ENCODE results near the gene IGF1R.
A peak's percentile ranks its signal among the peaks of the same experiment; 100 is the strongest.
"Not testable (repeated sequence)": the region's sequence is repeated elsewhere in the genome, so short reads cannot be mapped to it uniquely, and the experiment has no call there.

The IGF1R gene

GRCh38 chr15:98647774-98648653 lies at the start of gene IGF1R:
IGF1R (plus strand) TSS chr15:98648539; CDS start chr15:98649582, 1,043 bp downstream.
- peak; percentile 60 for DNase-seq

DNA sequence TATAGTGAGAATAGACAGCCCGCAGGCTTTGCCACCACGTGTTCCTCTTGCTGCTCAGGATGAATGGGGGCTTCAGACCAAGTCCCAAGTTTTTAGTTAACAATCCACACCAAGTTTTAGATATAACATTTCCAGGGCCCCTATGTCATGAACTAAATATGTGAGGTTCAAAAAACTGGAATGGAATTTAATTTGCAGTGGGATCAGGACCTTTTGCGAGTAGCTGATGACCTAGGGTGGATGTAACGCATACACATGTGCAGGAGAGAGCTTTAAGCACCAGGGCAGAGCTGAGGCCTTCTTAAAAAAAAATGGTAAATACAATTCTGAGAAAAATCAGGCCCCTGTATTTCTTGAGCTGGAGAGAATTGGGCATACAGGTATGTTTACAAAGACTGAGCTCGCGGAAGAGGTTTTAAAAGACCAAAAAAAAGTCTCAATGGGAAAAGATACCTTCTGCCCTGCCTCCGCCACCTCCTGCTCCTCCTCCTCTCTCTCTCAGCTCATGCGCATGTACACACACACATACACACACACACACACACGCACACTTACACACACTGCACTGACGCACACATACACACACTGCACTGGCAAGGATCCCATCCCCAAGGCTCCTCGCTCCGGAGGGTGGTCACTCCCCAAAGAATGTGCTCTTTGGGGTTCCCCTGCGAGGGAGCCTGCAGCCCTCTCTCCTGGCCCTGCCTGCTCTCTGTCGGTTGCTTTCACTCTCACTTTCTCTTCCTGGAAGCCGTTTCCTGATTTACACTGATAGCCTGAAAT lies 48.2 kb upstream of the IGF1R start:
- DNase-seq, result no peak

- no peak for DNase-seq
These were observed 43.4 kb upstream of the IGF1R start for GRCh38 chr15:98604983-98605382.

DNA sequence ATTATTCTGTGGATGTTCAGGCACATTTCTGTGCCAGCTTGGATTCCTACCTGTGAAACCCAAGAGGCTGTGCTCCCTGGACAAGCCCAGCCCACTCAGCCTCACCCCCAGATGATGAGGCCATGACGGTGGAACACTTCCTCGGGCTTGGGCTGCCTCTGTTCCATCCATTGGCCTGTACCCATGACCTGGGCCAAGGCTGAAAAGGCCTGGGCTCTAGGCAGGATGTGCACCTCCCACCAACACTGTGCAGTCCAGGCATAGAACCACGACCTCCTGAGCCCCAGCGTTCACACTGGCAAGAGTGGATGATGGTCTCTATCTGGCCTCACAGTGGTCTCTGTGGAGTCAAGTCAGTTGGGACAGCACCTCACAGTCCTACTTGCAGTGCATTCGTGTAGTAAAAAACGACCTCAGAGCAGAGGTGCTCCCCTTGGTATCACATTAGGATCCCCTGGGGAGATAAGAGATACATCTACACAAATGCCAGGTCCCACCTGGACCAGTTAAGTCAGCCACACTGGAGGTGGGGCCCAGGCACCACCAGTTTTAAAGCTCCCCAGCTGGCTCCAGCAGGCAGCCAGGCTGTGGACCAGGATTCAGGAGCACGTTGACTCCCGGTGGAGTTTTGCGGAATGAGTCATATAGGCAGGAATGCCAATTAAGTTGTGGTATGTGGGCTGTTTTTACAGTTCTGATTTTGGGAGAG lies 39.0 kb upstream of the IGF1R start:
- DNase-seq, result no peak

DNA sequence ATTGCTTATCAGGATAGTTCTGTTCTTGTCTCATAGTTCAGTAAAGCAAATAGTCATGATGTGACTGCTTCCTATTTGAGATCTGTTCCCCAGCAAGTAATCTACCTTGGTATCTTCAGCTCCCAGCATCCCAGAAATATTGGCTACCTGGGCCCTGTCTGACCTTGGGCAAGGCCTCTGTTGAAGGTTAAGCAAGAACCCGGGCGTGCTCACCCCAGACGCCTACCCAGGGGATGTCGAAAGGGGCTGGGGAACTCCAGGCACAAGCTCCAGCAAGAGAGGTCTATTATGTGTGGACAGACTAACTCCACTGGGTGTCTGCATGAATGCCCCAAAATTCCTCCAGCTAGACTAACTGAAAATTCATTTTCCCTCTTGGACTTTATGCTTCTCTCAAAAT lies 37.3 kb upstream of the IGF1R start:
- DNase-seq, result no peak

- peak; percentile 6 for DNase-seq
These were observed 36.5 kb upstream of the IGF1R start for GRCh38 chr15:98611808-98612207.

DNA sequence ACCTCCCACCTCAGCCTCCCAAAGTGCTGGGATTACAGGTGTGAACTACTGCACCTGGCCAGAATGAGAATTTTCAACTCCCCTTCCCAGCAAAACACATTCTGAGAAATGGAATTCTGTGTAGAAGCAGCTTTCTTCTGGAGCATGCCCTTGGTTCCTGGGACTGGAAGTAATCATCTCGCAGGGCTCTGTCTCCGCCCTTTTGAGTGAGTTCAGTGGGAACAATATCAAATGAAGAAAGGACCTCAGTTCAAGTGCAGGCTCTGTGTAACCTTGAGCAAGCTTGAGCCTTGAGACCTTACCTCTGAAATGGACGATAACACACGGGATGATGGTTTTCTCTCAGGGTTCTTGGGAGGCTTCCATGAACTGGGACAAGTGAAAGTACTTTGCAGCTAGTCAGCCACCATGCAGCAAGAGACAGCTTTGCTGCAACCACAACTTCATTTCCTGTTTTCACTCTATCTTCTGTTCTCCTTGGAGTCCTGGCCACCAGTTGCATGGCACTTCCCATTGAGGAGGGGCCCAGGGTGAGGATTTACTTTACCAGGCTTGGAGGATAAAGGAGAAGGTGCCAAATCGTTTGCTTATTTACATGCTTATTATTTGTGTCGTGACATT lies 35.7 kb upstream of the IGF1R start:
- DNase-seq, result no peak

- DNase-seq, result no peak
These were observed 33.7 kb upstream of the IGF1R start for GRCh38 chr15:98614681-98615080.

GRCh38 chr15:98616397-98616796 lies 31.9 kb upstream of the IGF1R start:
- DNase-seq, result no peak

- DNase-seq, result no peak
These were observed 30.9 kb upstream of the IGF1R start for GRCh38 chr15:98617328-98617980.

DNA sequence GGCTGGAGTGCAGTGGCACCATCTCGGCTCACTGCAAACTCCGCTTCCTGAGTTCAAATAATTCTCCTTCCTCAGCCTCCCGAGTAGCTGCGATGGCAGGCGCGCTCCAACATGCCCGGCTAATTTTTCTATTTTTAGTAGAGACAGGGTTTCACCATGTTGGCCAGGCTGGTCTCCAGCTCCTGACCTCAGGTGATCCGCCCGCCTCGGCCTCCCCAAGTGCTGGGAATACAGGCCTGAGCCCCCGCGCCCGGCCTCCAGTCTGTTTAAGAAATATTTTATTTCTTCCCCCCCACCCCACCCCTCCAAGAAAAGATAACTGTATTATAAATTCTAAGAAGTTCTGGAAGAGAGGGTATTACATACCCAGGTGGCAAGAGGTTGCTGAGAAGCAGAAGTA lies 29.8 kb upstream of the IGF1R start:
- DNase-seq, result not testable (repeated sequence)

DNA sequence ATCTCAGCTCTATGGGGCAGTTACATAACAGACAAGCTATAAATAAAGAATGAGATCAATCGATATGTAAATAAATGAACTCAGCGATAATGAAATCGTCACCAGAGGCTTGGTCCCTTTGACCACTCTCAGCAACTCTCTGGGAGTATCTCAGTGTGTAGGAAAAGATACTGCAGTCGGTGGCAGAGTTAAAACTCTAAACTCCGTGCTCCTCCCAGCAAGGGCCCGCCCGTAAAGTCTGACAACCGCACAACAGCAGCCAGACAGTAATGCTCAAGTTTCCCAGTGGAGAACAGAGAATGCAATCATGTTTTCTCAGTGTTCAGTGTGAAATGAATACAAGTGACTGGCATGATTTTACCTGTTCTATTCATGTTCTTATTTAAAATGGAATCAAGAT lies 28.3 kb upstream of the IGF1R start:
- no peak for DNase-seq

GRCh38 chr15:98621021-98621420 lies 27.3 kb upstream of the IGF1R start:
- no peak for DNase-seq

GRCh38 chr15:98625614-98626013 lies 22.7 kb upstream of the IGF1R start:
- DNase-seq, result no peak

DNA sequence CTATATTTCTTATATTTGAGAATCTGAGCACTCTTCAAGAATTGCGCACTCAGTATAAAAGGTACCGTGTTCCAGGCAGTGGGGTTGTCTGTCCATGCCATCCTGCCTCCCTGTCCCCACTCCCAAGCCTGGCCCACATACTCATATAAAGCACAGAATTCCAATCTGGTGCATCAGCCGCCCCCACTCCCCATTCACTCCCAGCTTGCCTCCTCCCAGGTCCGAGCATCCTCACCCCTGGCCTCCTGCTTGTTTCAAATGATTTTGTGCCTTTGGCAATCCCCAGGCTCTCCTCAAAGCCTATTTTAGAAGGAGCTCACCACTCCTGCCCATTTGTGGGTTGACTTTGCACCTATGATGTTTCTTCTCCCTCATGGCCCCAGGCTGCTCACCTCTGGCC lies 22.2 kb upstream of the IGF1R start:
- DNase-seq, result no peak

DNA sequence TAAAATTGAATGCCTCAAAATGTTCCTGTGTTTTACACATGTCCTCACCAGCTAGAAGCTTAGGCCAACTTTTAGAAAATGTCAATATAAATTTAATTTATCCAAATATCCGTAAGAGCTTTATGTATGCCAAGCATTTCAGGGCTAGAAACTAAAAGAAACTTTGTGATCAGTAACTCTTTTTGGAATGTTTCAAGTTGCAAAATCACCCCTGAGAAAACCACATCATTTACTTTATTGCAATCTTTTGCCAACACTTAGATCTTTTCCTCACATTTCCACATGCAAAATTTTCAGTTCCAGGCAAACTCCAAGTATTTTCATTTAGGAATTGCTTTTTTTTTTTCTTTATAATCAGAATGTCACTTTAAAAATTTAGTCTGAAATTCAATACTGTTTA lies 20.1 kb upstream of the IGF1R start:
- DNase-seq, result no peak

GRCh38 chr15:98635848-98636247 lies 12.5 kb upstream of the IGF1R start:
- DNase-seq, result no peak

GRCh38 chr15:98643115-98643514 lies 5.2 kb upstream of the IGF1R start:
- DNase-seq, result no peak

DNA sequence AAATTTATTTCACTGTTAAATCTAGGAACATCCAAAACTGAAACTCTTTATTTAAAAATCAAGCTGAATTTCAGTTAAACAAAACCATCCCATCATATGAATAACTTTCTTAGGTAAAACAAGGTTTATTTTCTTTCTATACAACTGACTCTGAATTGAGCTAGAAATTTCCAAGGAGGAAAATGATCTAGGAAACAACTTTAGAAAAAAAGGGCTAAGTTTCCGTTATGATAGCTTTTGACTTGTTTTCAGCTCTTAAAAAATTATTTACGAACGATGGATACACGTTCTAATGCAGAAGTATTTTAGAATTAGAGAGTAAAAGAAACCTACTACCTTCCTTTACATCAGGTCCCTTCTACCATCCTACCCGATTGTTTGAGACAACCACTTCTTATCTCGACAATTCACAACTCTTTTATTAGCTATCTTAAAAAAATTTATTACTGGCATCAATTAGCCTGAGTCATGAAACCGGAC lies 1.8 kb upstream of the IGF1R start:
- no peak for DNase-seq

- DNase-seq, result peak; percentile 32
These were observed 1.1 kb upstream of the IGF1R start for GRCh38 chr15:98647026-98647773.

DNA sequence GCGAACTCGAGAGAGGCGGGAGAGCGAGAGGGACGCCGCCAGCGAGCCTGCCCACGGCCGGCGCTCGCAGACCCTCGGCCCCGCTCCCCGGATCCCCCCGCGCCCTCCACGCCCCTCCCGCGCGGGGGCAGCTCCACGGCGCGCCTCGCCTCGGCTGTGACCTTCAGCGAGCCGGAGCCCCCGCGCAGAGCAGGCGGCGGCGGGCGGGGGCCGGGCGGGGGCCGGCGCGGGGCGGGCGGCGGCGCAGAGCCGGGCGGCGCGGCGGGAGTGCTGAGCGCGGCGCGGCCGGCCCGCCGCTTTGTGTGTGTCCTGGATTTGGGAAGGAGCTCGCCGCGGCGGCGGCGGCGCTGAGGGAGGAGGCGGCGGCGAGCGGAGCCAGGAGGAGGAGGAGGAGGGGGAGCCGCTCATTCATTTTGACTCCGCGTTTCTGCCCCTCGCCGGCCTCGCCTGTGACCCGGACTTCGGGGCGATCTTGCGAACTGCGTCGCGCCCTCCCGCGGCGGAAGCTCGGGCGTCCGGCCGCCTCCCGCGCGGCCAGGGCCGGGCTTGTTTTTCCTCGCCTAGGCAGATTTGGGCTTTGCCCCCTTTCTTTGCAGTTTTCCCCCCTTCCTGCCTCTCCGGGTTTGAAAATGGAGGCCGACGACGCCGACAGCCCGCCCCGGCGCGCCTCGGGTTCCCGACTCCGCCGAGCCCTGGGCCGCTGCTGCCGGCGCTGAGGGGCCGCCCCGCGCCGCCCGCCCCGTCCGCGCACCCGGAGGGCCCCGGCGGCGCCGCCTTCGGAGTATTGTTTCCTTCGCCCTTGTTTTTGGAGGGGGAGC lies 524 bp downstream of the IGF1R start:
- no peak for DNase-seq

All from NCI-H2029 (cell line).